HG03558 (cell line): ENCODE data around the gene KRTAP13-2.

ENCODE experiments used
- ATAC-seq: cut with Tn5 transposase; IDR thresholded peaks from one replicate; pipeline ENCODE4 v1.9.1; 2021; ENCODE audit warnings: moderate number of reproducible peaks; ENCODE audit not compliant: unreplicated experiment; ENCODE audit errors: extremely low read depth

The KRTAP13-2 gene

GRCh38 chr21:30372139-30372770 is at the start of gene KRTAP13-2:
KRTAP13-2 (minus strand) TSS chr21:30372271; CDS start chr21:30372213, 58 bp downstream.
- ATAC-seq, result no peak

GRCh38 chr21:30415993-30416392 is 43.9 kb upstream of the KRTAP13-2 start:
- ATAC-seq, result no peak

GRCh38 chr21:30408782-30409494 is 36.9 kb upstream of the KRTAP13-2 start:
- no peak for ATAC-seq

DNA sequence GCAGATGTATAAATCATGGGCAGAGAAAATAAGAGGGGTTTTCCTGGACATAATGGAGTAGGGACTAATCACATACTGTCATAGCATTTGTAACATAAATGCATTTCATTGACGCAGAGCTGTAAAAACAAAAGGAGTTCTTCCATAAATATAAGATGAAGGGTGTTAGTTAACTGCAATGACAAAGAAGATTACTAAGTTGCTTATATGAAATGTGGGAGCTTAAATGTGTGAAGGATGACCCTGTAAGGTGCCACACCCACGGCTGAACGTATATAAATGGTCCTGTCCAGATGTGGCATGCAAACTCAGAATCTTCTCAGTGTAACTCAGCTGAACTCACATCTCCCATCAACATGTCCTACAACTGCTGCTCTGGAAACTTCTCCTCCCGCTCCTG is 23.7 kb upstream of the KRTAP13-2 start, which contains the start of gene KRTAP13-1:
Gene KRTAP13-1 (plus strand): TSS at position 301 of the 400 bp plus-strand sequence. CDS start 56 bp downstream, at position 357.
- no peak for ATAC-seq

- no peak for ATAC-seq
Observed at GRCh38 chr21:30391492-30392025, 19.5 kb upstream of the KRTAP13-2 start.

DNA sequence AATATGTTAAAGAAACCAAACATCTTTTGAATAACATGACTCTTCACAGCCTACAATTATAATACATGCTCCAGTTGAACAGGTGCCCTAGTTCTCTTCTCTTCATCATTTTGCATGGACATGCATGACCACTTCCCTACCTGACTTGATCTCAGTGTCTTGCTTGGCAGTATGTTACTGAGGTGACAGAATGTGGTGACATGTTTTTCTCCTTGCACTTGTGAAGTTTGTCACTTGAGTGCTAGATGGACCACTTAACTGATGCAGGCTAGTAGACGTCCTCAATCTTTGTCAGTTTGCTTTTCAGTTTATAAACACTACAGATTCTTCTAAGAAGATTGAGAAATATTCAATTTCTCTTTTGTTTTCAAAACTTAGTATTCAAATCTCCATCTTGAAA is 10.1 kb upstream of the KRTAP13-2 start:
- no peak for ATAC-seq

DNA sequence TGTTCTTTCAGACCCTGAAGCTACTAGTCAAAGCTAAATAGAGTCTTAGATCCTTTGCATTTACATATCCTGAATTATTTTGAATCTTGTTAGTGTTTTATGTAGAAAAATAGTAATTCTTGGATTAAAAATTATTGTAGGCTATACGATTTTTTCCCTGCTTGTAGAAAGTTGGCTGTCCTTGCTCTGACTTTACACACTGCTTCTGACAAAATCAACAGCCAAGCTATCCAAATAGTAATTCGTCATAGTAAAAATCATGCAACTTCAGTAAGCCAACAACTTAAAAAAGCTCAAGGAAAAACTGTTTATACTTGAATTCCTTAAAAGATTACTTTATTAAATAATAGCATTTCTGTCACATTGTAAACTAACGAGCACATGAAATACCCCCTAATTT is 16.2 kb downstream of the KRTAP13-2 start:
- no peak for ATAC-seq

GRCh38 chr21:30354308-30355005 is 17.6 kb downstream of the KRTAP13-2 start:
- no peak for ATAC-seq

- ATAC-seq, result no peak
Observed at GRCh38 chr21:30351534-30351933, 20.5 kb downstream of the KRTAP13-2 start.

DNA sequence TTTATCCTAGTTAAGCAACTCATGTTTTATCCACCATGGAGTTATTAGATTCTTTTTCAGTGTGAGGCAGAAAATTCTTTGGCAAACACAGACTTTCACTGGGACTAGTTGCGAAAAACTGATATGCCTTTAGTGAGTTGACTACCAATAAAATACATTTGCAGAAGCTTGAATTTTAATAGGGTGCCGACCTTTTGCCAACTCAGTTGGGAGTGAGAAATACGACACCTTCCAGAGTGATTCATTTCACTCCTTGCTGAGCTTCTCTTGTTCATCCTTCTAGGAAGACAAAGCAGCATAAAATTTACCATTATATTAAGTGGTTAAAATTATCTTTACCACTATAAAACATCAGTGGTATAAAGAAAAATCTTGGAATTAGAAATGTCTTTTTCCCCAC is 22.5 kb downstream of the KRTAP13-2 start:
- no peak for ATAC-seq

GRCh38 chr21:30348506-30348905 is 23.6 kb downstream of the KRTAP13-2 start, which contains the start of gene KRTAP23-1:
KRTAP23-1 (minus strand) TSS chr21:30348606; CDS start chr21:30348606, 0 bp downstream.
- no peak for ATAC-seq

GRCh38 chr21:30345014-30345413 is 27.1 kb downstream of the KRTAP13-2 start:
- ATAC-seq, result no peak

DNA sequence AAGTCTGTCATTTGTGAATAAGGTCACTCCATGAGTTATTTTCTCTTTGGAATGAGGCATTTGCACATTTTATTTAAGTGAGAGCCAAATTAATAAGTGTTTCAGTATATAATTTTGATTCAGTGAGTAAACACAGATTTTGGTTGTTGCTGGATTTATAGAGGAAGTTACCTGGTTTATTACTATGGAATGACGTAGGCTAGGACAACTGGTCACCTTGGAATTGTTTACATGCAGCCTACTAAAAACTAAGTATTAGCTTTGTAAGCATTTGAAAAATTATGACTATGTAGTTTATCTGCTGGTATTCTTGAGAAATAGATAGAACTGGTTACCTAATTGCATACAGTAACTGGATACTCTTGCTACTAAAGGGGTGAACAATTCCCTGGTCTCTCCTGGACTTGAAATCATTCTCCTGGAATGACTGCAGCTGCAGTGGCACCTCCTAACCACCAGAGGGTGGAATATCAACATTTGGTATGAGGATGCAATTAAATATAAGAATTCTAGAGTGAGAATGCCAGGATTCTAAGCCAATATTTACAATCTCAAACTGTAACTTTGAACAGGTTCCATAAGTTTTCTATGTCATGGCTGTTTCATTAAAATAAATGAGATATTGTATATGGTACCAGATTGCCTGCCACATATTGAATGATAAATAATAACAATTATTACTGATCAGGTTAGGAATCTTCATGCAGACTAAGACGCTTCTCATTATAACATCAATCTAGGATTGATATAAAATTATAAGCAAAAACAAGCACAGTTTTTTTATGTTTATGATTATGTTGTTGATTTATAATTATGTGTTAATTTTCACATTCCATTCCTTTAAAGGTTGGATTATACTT is 31.1 kb downstream of the KRTAP13-2 start:
- ATAC-seq, result no peak

DNA sequence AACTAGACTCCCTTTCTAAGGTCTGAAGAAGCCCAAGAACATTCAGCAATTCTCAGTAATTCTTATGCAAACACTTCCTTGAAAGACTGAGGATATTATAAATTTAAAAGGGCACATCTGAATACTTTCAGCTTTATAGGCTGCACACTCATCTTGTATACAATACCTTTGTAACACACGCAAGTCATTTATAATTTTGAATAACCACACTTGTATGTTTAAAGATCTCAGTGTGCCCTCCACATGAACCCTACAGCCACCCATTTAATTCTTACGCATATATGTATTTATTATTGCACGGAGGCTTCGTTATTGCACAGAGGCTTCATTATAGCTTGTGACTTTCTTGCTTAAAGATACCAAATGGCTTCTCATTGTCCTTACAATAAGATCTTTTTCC is 33.4 kb downstream of the KRTAP13-2 start:
- ATAC-seq, result no peak

- ATAC-seq, result no peak
Observed at GRCh38 chr21:30337772-30338171, 34.3 kb downstream of the KRTAP13-2 start.

DNA sequence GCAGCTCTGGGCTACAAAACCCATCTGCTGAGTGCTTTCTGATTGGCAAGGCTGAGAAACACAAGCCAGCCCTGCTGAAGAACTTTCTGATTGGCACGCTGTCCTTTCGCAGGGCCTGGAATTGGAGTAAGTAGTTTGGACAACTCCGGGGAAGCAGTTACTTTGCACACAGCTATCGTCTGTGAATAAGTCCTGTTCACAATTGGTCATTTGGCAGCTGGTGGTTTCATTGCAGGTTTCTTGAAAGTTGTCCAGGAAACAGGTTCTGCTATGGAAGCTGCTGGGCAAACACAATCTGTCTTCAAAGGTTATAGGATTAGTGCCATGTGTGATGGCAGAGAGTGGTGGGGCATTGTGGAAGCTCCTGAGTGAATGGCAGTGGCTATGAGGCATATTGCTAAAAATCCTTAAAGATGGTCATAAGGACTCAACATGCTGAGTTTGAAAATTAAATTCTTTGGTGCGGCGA is 34.8 kb downstream of the KRTAP13-2 start, which contains the start of gene KRTAP27-1:
Gene KRTAP27-1 (minus strand): TSS at position 419 of the 469 bp plus-strand sequence. CDS start 26 bp downstream, at position 393.
- ATAC-seq, result no peak

DNA sequence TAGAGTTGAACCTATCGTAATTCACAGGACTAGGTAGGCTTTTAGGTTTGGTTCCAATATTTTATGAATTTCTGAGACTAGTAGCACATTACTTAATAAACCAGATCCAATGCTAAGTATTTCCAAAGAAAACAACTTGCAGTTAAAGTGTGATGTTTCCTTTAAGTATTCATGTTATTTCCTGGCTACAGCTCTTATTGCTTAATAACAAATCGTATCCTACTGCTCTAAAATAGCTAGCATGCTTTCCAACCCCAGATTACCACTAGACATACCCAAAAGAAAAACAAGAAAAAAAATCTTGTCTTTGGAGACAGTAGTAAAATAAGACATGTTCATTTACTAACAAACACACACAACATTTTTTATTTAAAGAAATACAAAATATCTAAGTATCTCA is 35.5 kb downstream of the KRTAP13-2 start:
- ATAC-seq, result no peak

DNA sequence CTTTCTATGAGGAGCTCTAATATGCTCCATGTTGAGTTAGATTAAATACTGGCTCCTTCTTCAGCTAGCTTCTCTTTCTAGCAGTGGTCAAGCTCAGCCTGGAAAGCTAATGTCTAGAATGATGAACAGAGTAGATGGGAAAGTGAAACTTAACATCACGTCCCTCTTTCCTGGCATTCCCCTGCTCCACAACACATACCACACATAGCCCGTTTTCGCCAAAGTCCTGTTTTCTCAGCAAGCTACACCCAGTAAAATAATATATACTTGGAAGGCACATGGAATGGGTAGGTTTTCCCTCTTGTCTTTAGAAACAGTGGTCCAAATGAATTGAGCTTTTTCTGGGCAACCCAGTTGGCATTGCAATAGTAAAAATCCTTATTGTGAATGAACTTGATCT is 38.3 kb downstream of the KRTAP13-2 start:
- no peak for ATAC-seq

- ATAC-seq, result no peak
Observed at GRCh38 chr21:30332681-30333080, 39.4 kb downstream of the KRTAP13-2 start.
